ENCODE results near the gene SULT1A1. TPM values are rescaled to one million over a fixed set of nuclear protein-coding genes. Genes with fewer than 3 reads are reported as not detected.
"Not testable (repeated sequence)": the region's sequence is repeated elsewhere in the genome, so short reads cannot be mapped to it uniquely, and the experiment has no call there.

SULT1A1 gene
- total RNA-seq, 1 donor from 2014 or later, result 15.9 TPM

- Mint-ChIP-seq H3K27me3 (no peaks in the 10 kb centered on the region), H3K4me3 (no peak overlapping the region), H3K4me1 (ENCODE audit: unreplicated experiment) (peaks cover 4% of the 10 kb centered on the region), H3K9me3 (peaks cover 9% of the 10 kb centered on the region), H3K27ac (no peak overlapping the region), H3K36me3 (peaks cover 23% of the 10 kb centered on the region)
- DNase-seq (ENCODE audit: extremely low spot score, unreplicated experiment), result no peak
- no peak for TF ChIP-seq CTCF (conservative IDR thresholded peaks at IDR 0.05)
These were observed 42.6 kb downstream of the SULT1A1 start for GRCh38 chr16:28567292-28567691.

- not testable (repeated sequence) for H3K4me1 Mint-ChIP-seq (ENCODE audit: unreplicated experiment); DNase-seq (ENCODE audit: extremely low spot score, unreplicated experiment); H3K27me3 Mint-ChIP-seq; H3K4me3 Mint-ChIP-seq; H3K27ac Mint-ChIP-seq; H3K9me3 Mint-ChIP-seq
- peaks cover 27% of the 10 kb centered on the region for H3K36me3 Mint-ChIP-seq
These were observed 43.5 kb downstream of the SULT1A1 start for GRCh38 chr16:28566233-28566925.

GRCh38 chr16:28563218-28563617, 46.6 kb downstream of the SULT1A1 start:
- no peak for TF ChIP-seq CTCF (conservative IDR thresholded peaks at IDR 0.05)
- Mint-ChIP-seq H3K4me3 (no peak overlapping the region), H3K27me3 (no peaks in the 10 kb centered on the region), H3K36me3 (peaks cover 30% of the 10 kb centered on the region), H3K9me3 (peaks cover 9% of the 10 kb centered on the region), H3K27ac (no peak overlapping the region), H3K4me1 (ENCODE audit: unreplicated experiment) (no peaks in the 10 kb centered on the region)
- no peak for DNase-seq (ENCODE audit: extremely low spot score, unreplicated experiment)

- no peak overlapping the region for H3K27ac Mint-ChIP-seq
- peaks cover 28% of the 10 kb centered on the region for H3K36me3 Mint-ChIP-seq
- DNase-seq (ENCODE audit: extremely low spot score, unreplicated experiment), result no peak
- no peak overlapping the region for H3K4me3 Mint-ChIP-seq
- TF ChIP-seq CTCF (conservative IDR thresholded peaks at IDR 0.05), result no peak
- peaks cover 4% of the 10 kb centered on the region for H3K9me3 Mint-ChIP-seq
- no peaks in the 10 kb centered on the region for H3K27me3 Mint-ChIP-seq
- no peaks in the 10 kb centered on the region for H3K4me1 Mint-ChIP-seq (ENCODE audit: unreplicated experiment)
These were observed 47.6 kb downstream of the SULT1A1 start for GRCh38 chr16:28562199-28562598.

- H3K36me3 Mint-ChIP-seq, result peaks cover 28% of the 10 kb centered on the region
- H3K27ac Mint-ChIP-seq, result peak overlapping the region; percentile 21
- DNase-seq (ENCODE audit: extremely low spot score, unreplicated experiment), result no peak
- peaks cover 4% of the 10 kb centered on the region for H3K9me3 Mint-ChIP-seq
- TF ChIP-seq CTCF (conservative IDR thresholded peaks at IDR 0.05), result no peak
- H3K27me3 Mint-ChIP-seq, result no peaks in the 10 kb centered on the region
- no peaks in the 10 kb centered on the region for H3K4me1 Mint-ChIP-seq (ENCODE audit: unreplicated experiment)
- H3K4me3 Mint-ChIP-seq, result no peak overlapping the region
These were observed 48.2 kb downstream of the SULT1A1 start for GRCh38 chr16:28561557-28562187.

GRCh38 chr16:28558456-28558855, 51.4 kb downstream of the SULT1A1 start:
- TF ChIP-seq CTCF (conservative IDR thresholded peaks at IDR 0.05), result no peak
- Mint-ChIP-seq H3K4me3 (no peak overlapping the region), H3K27ac (no peak overlapping the region), H3K9me3 (no peaks in the 10 kb centered on the region), H3K4me1 (ENCODE audit: unreplicated experiment) (peaks cover 6% of the 10 kb centered on the region), H3K27me3 (no peaks in the 10 kb centered on the region), H3K36me3 (peaks cover 16% of the 10 kb centered on the region)
- no peak for DNase-seq (ENCODE audit: extremely low spot score, unreplicated experiment)
